OCI-M1 (cell line): ENCODE measurements around the gene PCDHGA8.
"Not testable (repeated sequence)": the region's sequence is repeated elsewhere in the genome, so short reads cannot be mapped to it uniquely, and the experiment has no call there.

ENCODE experiments used
- DNase-seq: peaks from one replicate; lab custom pipeline; 2025; lab: John Stamatoyannopoulos, UW

Gene PCDHGA8

DNA sequence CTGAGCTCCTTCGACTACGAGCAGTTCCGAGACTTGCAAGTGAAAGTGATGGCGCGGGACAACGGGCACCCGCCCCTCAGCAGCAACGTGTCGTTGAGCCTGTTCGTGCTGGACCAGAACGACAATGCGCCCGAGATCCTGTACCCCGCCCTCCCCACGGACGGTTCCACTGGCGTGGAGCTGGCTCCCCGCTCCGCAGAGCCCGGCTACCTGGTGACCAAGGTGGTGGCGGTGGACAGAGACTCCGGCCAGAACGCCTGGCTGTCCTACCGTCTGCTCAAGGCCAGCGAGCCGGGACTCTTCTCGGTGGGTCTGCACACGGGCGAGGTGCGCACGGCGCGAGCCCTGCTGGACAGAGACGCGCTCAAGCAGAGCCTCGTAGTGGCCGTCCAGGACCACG, 39.9 kb downstream of the PCDHGA8 start:
- not testable (repeated sequence) for DNase-seq

- DNase-seq = not testable (repeated sequence)
Measured at GRCh38 chr5:141432726-141433125, 40.3 kb downstream of the PCDHGA8 start.

GRCh38 chr5:141434006-141434405, 41.6 kb downstream of the PCDHGA8 start:
- no peak for DNase-seq

GRCh38 chr5:141437221-141437620, 44.8 kb downstream of the PCDHGA8 start:
- DNase-seq = no peak

DNA sequence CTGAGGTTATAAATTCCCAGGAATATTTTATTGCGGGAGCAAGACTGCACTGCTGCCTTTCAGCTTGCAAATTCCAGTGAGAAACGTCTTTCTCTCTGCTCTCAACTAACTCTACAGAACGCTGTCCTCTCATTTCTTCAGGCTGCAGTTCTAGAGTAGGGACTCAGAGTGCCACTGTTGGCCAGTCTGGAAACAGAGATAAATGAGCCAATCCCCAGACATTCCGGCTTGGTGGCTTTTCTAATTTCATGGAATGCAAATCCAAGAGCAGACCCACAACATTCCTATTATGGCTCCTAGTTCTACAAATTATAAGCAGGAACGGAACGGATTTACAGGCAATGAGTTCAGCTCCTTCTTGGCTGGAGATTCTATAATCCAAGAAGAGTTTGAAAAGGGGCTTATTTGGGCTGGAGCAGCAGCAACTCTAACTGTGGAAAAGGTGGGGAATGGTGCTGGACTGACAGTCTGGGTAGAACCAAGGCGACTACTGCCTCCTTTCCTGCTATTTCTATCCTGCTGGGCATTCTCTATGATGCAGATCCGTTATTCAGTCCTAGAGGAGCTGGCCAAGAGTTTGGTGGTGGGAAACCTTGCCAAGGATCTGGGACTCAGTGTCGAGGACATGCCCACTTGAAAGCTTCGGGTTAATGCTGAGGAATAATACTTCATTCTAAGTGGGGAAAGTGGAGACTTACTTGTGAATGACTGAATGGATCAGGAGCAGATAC, 47.1 kb downstream of the PCDHGA8 start:
- DNase-seq = no peak

- no peak for DNase-seq
Measured at GRCh38 chr5:141440341-141440740, 47.9 kb downstream of the PCDHGA8 start.

DNA sequence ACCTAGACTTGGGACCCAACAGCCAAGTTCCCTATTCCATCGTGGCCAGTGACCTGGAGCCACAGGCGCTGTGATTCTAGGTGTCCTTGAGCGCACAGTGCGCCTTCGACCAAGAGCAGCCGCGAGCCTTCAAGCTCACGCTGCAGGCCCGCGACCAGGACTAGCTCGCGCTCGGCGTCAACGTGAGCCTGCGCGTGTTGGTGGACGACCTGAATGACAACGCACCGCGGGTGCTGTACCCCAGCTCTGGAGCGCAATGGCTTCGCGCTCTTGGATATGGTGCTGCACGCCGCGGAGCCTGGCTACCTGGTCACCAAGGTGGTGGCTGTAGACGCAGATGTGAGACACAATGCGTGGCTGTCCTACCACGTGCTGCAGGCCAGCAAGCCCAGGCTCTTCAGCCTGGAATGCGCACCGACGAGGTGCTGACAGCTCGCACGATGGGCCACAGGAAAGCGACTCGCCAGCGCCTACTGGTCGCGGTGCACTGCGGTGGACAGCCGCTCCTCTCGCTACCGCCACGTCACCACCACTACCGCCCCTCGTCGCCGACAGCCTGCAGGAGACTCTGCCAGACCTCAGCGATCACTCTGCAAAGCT, 49.2 kb downstream of the PCDHGA8 start:
- DNase-seq = no peak
